NCI-H187 (cell line): ENCODE results near the gene MSLN.
"Not testable (repeated sequence)": the region's sequence is repeated elsewhere in the genome, so short reads cannot be mapped to it uniquely, and the experiment has no call there.

ENCODE experiments used
- DNase-seq, 2 experiments: peaks; one replicate each; lab custom pipeline; 2025; lab: John Stamatoyannopoulos, UW

MSLN gene

GRCh38 chr16:760065-760464, 469 bp upstream of the MSLN start:
- no peak for DNase-seq

GRCh38 chr16:761625-762513, 1.3 kb downstream of the MSLN start:
- DNase-seq = no peak

GRCh38 chr16:762595-763268, 2.2 kb downstream of the MSLN start:
- no peak for DNase-seq

- no peak for DNase-seq
Observed at GRCh38 chr16:763369-764183, 3.0 kb downstream of the MSLN start.

- DNase-seq = no peak
Observed at GRCh38 chr16:764184-764750, 3.7 kb downstream of the MSLN start.

- DNase-seq = no peak
Observed at GRCh38 chr16:764848-765487, 4.4 kb downstream of the MSLN start.

- DNase-seq = no peak
Observed at GRCh38 chr16:765488-765865, 4.9 kb downstream of the MSLN start.

GRCh38 chr16:766008-766819, 5.7 kb downstream of the MSLN start:
- DNase-seq = no peak

GRCh38 chr16:766820-767640, 6.5 kb downstream of the MSLN start:
- DNase-seq = no peak

- no peak for DNase-seq
Observed at GRCh38 chr16:767743-768235, 7.3 kb downstream of the MSLN start.

- DNase-seq = no peak
Observed at GRCh38 chr16:768428-768827, 7.9 kb downstream of the MSLN start.

GRCh38 chr16:769184-769784, 8.8 kb downstream of the MSLN start:
- DNase-seq = no peak

GRCh38 chr16:769934-770333, 9.4 kb downstream of the MSLN start:
- DNase-seq = no peak

GRCh38 chr16:770411-770810, 9.9 kb downstream of the MSLN start:
- DNase-seq = no peak

- no peak for DNase-seq
Observed at GRCh38 chr16:772959-773358, 12.4 kb downstream of the MSLN start.

- DNase-seq = no peak
Observed at GRCh38 chr16:774086-775001, 13.8 kb downstream of the MSLN start.

GRCh38 chr16:775236-775796, 14.8 kb downstream of the MSLN start:
- DNase-seq = no peak

GRCh38 chr16:776298-776697, 15.8 kb downstream of the MSLN start:
- not testable (repeated sequence) for DNase-seq
